Measurements from ENCODE around the gene HDAC7.

HDAC7 gene

GRCh38 chr12:47777151-47777550 lies 42.6 kb downstream of the HDAC7 start:
- ChIA-PET CTCF (interaction anchor here (0.6 to 5.2 kb wide), 6 partner anchors 10 to 841 kb away, joined by 4 to 40 read pairs (median 7); no protein-coding TSS in a partner anchor), POLR2A (interaction anchor here (1.4 to 2.5 kb wide), 3 partner anchors 11 to 71 kb away, joined by 3 to 6 read pairs (median 4); partner anchors contain the start of gene RPAP3)
- no peak for DNase-seq (ENCODE audit: extremely low spot score)
- no peak for TF ChIP-seq PKNOX1 (IDR thresholded peaks at IDR 0.05)
- TF ChIP-seq TARDBP (IDR thresholded peaks at IDR 0.05), result no peak
- no peak for TF ChIP-seq FOXK2 (IDR thresholded peaks at IDR 0.05)
- TF ChIP-seq FOXM1 (IDR thresholded peaks at IDR 0.05; ENCODE audit: borderline replicate concordance), result no peak
- no peak for TF ChIP-seq BHLHE40 (IDR thresholded peaks at IDR 0.05; ENCODE audit: borderline replicate concordance)
- no peak for TF ChIP-seq FOXA1 (IDR thresholded peaks at IDR 0.05)
- no peak for TF ChIP-seq NFRKB (IDR thresholded peaks at IDR 0.05)
- no peak for TF ChIP-seq CTBP1 (IDR thresholded peaks at IDR 0.05; ENCODE audit: borderline replicate concordance)
- no peak for TF ChIP-seq HDGF (IDR thresholded peaks at IDR 0.05; ENCODE audit: borderline replicate concordance)
- TF ChIP-seq ZNF384 (IDR thresholded peaks at IDR 0.05), result no peak
- TF ChIP-seq L3MBTL2 (conservative IDR thresholded peaks at IDR 0.05), result no peak
- TF ChIP-seq SUZ12 (IDR thresholded peaks at IDR 0.05), result no peak
- no peak for TF ChIP-seq ELF4 (IDR thresholded peaks at IDR 0.05)

- ChIA-PET CTCF (interaction anchor here (0.6 to 5.2 kb wide), 6 partner anchors 10 to 62 kb away, joined by 3 to 40 read pairs (median 7); no protein-coding TSS in a partner anchor), POLR2A (interaction anchor here (1.4 to 2.5 kb wide), 3 partner anchors 10 to 71 kb away, joined by 3 to 6 read pairs (median 4); partner anchors contain the start of gene RPAP3)
- no peak for TF ChIP-seq NFRKB (IDR thresholded peaks at IDR 0.05)
- no peak for TF ChIP-seq TARDBP (IDR thresholded peaks at IDR 0.05)
- TF ChIP-seq SP1 (IDR thresholded peaks at IDR 0.05), result no peak
- TF ChIP-seq HDGF (IDR thresholded peaks at IDR 0.05; ENCODE audit: borderline replicate concordance), result no peak
- TF ChIP-seq ELF4 (IDR thresholded peaks at IDR 0.05), result no peak
- TF ChIP-seq SUZ12 (IDR thresholded peaks at IDR 0.05), result no peak
- TF ChIP-seq L3MBTL2 (conservative IDR thresholded peaks at IDR 0.05), result no peak
- no peak for TF ChIP-seq FOXK2 (IDR thresholded peaks at IDR 0.05)
- no peak for TF ChIP-seq BHLHE40 (IDR thresholded peaks at IDR 0.05; ENCODE audit: borderline replicate concordance)
- no peak for TF ChIP-seq PKNOX1 (IDR thresholded peaks at IDR 0.05)
- TF ChIP-seq FOXM1 (IDR thresholded peaks at IDR 0.05; ENCODE audit: borderline replicate concordance), result no peak
- no peak for TF ChIP-seq LEF1 (IDR thresholded peaks at IDR 0.05; ENCODE audit: borderline replicate concordance)
- no peak for TF ChIP-seq ZNF384 (IDR thresholded peaks at IDR 0.05)
- TF ChIP-seq ARNT (IDR thresholded peaks at IDR 0.05), result no peak
- DNase-seq (ENCODE audit: extremely low spot score), result no peak
Observed at GRCh38 chr12:47776471-47777143, 43.1 kb downstream of the HDAC7 start.

- POLR2A ChIA-PET, result interaction anchor here (1.4 to 2.5 kb wide), 2 partner anchors 32 to 69 kb away, joined by 4 to 6 read pairs; partner anchors contain the start of gene RPAP3
- DNase-seq (ENCODE audit: extremely low spot score), result no peak
- CTCF ChIA-PET, result interaction anchor here (1.1 to 5.2 kb wide), 4 partner anchors 9 to 63 kb away, joined by 3 to 40 read pairs (median 6); no protein-coding TSS in a partner anchor
- TF ChIP-seq FOXK2 (IDR thresholded peaks at IDR 0.05) (no peak), PKNOX1 (IDR thresholded peaks at IDR 0.05) (no peak)
Observed at GRCh38 chr12:47775100-47775911, 44.4 kb downstream of the HDAC7 start.

GRCh38 chr12:47774663-47775062 lies 45.0 kb downstream of the HDAC7 start:
- ChIA-PET POLR2A (no interaction called here), CTCF (interaction anchor here (1.1 to 5.2 kb wide), 2 partner anchors 32 to 64 kb away, joined by 3 to 40 read pairs; no protein-coding TSS in a partner anchor)
- DNase-seq (ENCODE audit: extremely low spot score), result no peak
- TF ChIP-seq PKNOX1 (IDR thresholded peaks at IDR 0.05) (no peak), FOXK2 (IDR thresholded peaks at IDR 0.05) (no peak), HDGF (IDR thresholded peaks at IDR 0.05; ENCODE audit: borderline replicate concordance) (no peak), BHLHE40 (IDR thresholded peaks at IDR 0.05; ENCODE audit: borderline replicate concordance) (no peak), ELF4 (IDR thresholded peaks at IDR 0.05) (no peak)

GRCh38 chr12:47773858-47774580 lies 45.7 kb downstream of the HDAC7 start:
- DNase-seq (ENCODE audit: extremely low spot score), result peak; percentile 18
- ChIA-PET CTCF (interaction anchor here (1.1 to 5.2 kb wide), 2 partner anchors 31 to 64 kb away, joined by 3 to 40 read pairs; no protein-coding TSS in a partner anchor), POLR2A (interaction anchor here (1.1 to 1.8 kb wide), 3 partner anchors 8 to 64 kb away, joined by 3 to 8 read pairs (median 4); no protein-coding TSS in a partner anchor)
- no peak for TF ChIP-seq NFRKB (IDR thresholded peaks at IDR 0.05)
